Astrocyte of the cerebellum (primary cell): ENCODE data around the gene RALGPS1.

ENCODE experiments used
- DNase-seq: peaks from one replicate; pipeline ENCODE4 v3.0.0-alpha.2; 2011; ENCODE audit warnings: low read depth
- H3K4me3 ChIP-seq: 2 replicates; pipeline ENCODE4 v1.5.1; 2011; ENCODE audit warnings: mild to moderate bottlenecking, low read depth, low read length, moderate library complexity
- CTCF ChIP-seq: IDR thresholded peaks from 2 replicates; pipeline ENCODE4 v1.5.1; 2012; ENCODE audit warnings: low read length, low read depth, moderate library complexity, mild to moderate bottlenecking; ENCODE audit errors: missing control alignments
- in situ Hi-C: cut with HindIII; loops from 2 replicates; pipeline ENCODE4 v1.10.0; 2017; ENCODE audit warnings: low sequenced_read_pairs

RALGPS1 gene

GRCh38 chr9:127126971-127127370 lies 212.4 kb downstream of the RALGPS1 start:
- TF ChIP-seq CTCF, result no peak
- in situ Hi-C loops, result no loop called here
- no peak for DNase-seq
- H3K4me3 ChIP-seq, result no peak overlapping the region

- no peak for DNase-seq
- in situ Hi-C loops, result no loop called here
- TF ChIP-seq CTCF, result no peak
- H3K4me3 ChIP-seq, result no peak overlapping the region
Measured at GRCh38 chr9:127128341-127129072, 213.9 kb downstream of the RALGPS1 start.

- TF ChIP-seq CTCF, result no peak
- in situ Hi-C loops, result no loop called here
- DNase-seq, result no peak
- no peak overlapping the region for H3K4me3 ChIP-seq
Measured at GRCh38 chr9:127129073-127129717, 214.6 kb downstream of the RALGPS1 start.

- in situ Hi-C loops, result no loop called here
- no peak for TF ChIP-seq CTCF
- no peak for DNase-seq
- H3K4me3 ChIP-seq, result no peak overlapping the region
Measured at GRCh38 chr9:127129718-127130085, 215.1 kb downstream of the RALGPS1 start.

- no peak for DNase-seq
- H3K4me3 ChIP-seq, result no peak overlapping the region
- TF ChIP-seq CTCF, result no peak
- in situ Hi-C loops, result no loop called here
Measured at GRCh38 chr9:127130235-127130634, 215.7 kb downstream of the RALGPS1 start.

GRCh38 chr9:127130661-127131538 lies 216.3 kb downstream of the RALGPS1 start:
- no peak overlapping the region for H3K4me3 ChIP-seq
- in situ Hi-C loops, result no loop called here

More at GRCh38 chr9:127130661-127131538, 216.3 kb downstream of the RALGPS1 start:
- no peak for TF ChIP-seq CTCF
- DNase-seq, result peak; percentile 90
